Measurements from ENCODE around the gene AGAP1. TPM values are rescaled to one million over a fixed set of nuclear protein-coding genes. Genes with fewer than 3 reads are reported as not detected.
A peak's percentile ranks its signal among the peaks of the same experiment; 100 is the strongest.

The AGAP1 gene
- polyA plus RNA-seq, 1 experiment: 12.4 TPM

DNA sequence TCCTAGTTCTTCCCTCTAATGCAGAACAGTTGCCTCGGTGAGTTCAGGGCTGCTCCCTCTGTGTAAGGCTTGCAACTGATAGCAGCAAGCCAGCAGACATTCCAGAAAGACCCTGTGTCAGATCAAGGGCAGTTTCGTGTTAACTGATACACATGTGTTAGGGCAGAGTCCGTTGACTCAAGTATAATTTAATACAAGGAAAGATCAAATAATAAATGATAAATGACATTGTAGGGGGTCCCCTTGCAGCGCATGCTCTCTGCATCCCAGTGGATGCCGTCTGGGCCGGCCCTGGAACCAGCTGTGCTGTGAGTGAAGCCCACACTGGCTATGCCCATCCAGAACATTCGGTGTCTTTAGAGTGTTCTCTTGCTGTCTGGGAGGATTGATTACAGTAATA lies 180.3 kb downstream of the AGAP1 start:
- Histone ChIP-seq H3K27me3 (ENCODE audit: control insufficient read depth, insufficient read depth, low read length) (no peaks in the 10 kb centered on the region), H3K9me3 (ENCODE audit: control insufficient read depth, insufficient read depth, low read length) (no peaks in the 10 kb centered on the region), H3K4me3 (ENCODE audit: low read depth, low read length) (no peak overlapping the region), H3K27ac (ENCODE audit: low read depth, low read length) (no peak overlapping the region)
- CTCF ChIA-PET: interaction anchor here (0.7 to 8.2 kb wide), 3 partner anchors 72 to 1996 kb away, joined by 3 to 80 read pairs (median 11); no protein-coding TSS in a partner anchor
- DNase-seq (ENCODE audit: low read depth, low spot score): no peak
- POLR2A ChIA-PET: no interaction called here
- TF ChIP-seq, protein P1, sequence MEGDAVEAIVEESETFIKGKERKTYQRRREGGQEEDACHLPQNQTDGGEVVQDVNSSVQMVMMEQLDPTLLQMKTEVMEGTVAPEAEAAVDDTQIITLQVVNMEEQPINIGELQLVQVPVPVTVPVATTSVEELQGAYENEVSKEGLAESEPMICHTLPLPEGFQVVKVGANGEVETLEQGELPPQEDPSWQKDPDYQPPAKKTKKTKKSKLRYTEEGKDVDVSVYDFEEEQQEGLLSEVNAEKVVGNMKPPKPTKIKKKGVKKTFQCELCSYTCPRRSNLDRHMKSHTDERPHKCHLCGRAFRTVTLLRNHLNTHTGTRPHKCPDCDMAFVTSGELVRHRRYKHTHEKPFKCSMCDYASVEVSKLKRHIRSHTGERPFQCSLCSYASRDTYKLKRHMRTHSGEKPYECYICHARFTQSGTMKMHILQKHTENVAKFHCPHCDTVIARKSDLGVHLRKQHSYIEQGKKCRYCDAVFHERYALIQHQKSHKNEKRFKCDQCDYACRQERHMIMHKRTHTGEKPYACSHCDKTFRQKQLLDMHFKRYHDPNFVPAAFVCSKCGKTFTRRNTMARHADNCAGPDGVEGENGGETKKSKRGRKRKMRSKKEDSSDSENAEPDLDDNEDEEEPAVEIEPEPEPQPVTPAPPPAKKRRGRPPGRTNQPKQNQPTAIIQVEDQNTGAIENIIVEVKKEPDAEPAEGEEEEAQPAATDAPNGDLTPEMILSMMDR (IDR thresholded peaks at IDR 0.05; ENCODE audit: low read depth, low read length): no peak

DNA sequence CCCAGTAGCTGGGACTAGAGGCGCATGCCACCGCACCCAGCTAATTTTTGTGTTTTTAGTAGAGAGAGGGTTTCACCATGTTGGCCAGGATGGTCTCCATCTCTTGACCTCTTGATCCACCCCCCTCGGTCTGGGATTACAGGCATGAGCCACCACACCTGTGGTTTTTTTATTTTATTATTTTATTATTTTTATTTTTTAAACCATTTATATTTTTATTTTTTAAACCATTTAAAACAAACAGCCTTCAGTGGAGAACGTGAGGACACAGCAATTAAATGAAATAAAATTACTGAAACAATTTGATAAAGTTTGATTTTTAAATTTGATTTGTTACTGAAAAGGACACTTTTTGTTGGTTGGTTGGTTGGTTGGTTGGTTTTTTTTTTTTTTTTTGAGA lies 181.0 kb downstream of the AGAP1 start:
- Histone ChIP-seq H3K4me3 (ENCODE audit: low read depth, low read length) (no peak overlapping the region), H3K27me3 (ENCODE audit: control insufficient read depth, insufficient read depth, low read length) (no peaks in the 10 kb centered on the region), H3K27ac (ENCODE audit: low read depth, low read length) (no peak overlapping the region), H3K9me3 (ENCODE audit: control insufficient read depth, insufficient read depth, low read length) (no peaks in the 10 kb centered on the region)
- DNase-seq (ENCODE audit: low read depth, low spot score): no peak
- ChIA-PET CTCF (interaction anchor here (2.4 to 8.2 kb wide), 2 partner anchors 72 to 81 kb away, joined by 11 to 80 read pairs; no protein-coding TSS in a partner anchor), POLR2A (no interaction called here)
- TF ChIP-seq, protein P1 (IDR thresholded peaks at IDR 0.05; ENCODE audit: low read depth, low read length): no peak

DNA sequence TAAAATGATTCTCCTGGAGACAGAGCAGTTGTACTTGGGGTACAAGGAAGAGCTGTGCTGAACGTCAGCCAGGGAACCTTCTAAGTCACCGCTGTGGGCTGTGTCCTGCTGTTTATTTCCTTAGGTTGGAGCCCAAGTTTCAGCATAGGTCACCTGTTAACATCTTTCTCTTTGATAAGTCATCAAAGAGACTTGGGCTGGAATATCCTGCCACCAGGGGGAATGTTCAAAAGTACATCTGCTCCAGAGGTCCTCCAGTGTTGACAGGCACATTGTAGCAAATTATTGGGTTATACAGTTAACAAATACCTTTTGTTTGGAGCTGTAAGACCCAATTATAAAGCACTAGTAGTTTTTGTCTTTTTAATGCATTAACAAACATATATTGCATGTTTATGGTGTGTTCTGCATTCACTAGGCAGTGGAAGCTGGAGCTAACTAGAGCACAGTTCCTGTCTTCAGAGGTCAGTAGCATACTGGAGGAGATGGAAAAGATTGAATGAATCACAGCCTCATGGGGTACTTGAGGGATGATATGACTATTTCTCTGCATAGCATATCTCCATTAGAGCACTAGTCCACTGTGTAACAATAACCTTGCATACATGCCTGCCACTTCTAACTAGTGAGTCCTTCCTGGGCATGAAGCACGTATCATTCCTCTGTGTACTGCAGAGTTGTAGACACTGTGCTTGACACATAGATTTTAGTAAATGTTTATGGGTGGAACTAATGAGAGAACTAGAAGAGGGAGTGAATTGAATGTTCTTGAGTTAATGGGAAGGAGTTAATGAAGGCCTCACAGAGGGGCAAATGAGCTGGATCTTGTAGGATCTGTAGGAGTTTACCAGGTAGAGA lies 182.1 kb downstream of the AGAP1 start:
- no peak for DNase-seq (ENCODE audit: low read depth, low spot score)
- Histone ChIP-seq H3K4me3 (ENCODE audit: low read depth, low read length) (no peak overlapping the region), H3K27me3 (ENCODE audit: control insufficient read depth, insufficient read depth, low read length) (no peaks in the 10 kb centered on the region), H3K27ac (ENCODE audit: low read depth, low read length) (no peak overlapping the region), H3K9me3 (ENCODE audit: control insufficient read depth, insufficient read depth, low read length) (no peaks in the 10 kb centered on the region)
- CTCF ChIA-PET: interaction anchor here (0.7 to 2.5 kb wide), 5 partner anchors 20 to 541 kb away, joined by 3 to 22 read pairs (median 3); no protein-coding TSS in a partner anchor
- POLR2A ChIA-PET: no interaction called here
- TF ChIP-seq, protein P1 (IDR thresholded peaks at IDR 0.05; ENCODE audit: low read depth, low read length): peak; percentile 26

DNA sequence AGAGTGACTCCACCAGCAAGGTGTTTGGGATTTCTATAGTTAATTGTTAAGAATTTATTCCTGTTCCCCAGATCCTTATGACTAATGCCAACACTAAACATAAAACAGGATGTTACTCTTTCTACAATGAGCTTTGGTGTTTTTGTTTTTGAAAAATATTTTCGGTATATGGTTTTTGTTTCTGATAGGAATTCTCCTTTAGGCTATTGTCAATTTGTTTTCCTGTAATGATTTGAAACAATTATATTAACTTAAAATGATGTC lies 182.6 kb downstream of the AGAP1 start:
- no peak overlapping the region for H3K4me3 ChIP-seq (ENCODE audit: low read depth, low read length)
- TF ChIP-seq, protein P1 (IDR thresholded peaks at IDR 0.05; ENCODE audit: low read depth, low read length): no peak
- no peak overlapping the region for H3K27ac ChIP-seq (ENCODE audit: low read depth, low read length)
- DNase-seq (ENCODE audit: low read depth, low spot score): no peak
- POLR2A ChIA-PET: no interaction called here
- H3K27me3 ChIP-seq (ENCODE audit: control insufficient read depth, insufficient read depth, low read length): no peaks in the 10 kb centered on the region
- H3K9me3 ChIP-seq (ENCODE audit: control insufficient read depth, insufficient read depth, low read length): no peaks in the 10 kb centered on the region
- CTCF ChIA-PET: interaction anchor here (0.7 to 2.5 kb wide), 6 partner anchors 19 to 542 kb away, joined by 3 to 22 read pairs (median 6); no protein-coding TSS in a partner anchor

DNA sequence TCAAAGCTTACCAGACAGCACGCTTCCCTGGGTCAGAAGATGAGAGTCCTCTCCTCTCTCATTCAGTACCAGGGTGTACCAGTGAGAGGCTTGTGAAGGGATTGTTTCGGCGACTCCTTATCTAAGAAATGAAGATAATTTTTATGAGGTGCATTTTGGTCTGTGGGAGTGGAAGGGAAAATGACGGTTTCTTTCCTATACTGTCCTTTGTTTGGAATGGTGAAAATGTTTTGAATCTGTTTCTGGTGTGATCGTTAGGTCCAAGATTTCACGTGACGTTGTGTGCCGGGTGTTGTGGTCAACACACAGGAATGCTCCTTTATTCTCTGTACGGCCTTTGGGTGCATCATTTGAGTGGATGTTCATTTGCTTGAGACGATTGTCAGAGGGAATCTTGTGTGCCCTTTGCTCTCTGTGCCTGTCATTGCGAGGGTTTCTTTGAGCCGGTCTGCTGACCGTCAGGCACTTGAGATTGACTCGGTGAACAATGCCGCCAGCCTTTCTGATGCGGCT lies 183.5 kb downstream of the AGAP1 start:
- ChIA-PET CTCF (interaction anchor here (1.2 to 2.5 kb wide), 4 partner anchors 69 to 543 kb away, joined by 3 to 22 read pairs (median 15); no protein-coding TSS in a partner anchor), POLR2A (interaction anchor here (0.6 kb wide), 1 partner anchor 205 kb away, joined by 3 read pairs; no protein-coding TSS in a partner anchor)

More for the DNA sequence above, 183.5 kb downstream of the AGAP1 start:
- no peak overlapping the region for H3K27ac ChIP-seq (ENCODE audit: low read depth, low read length)
- H3K9me3 ChIP-seq (ENCODE audit: control insufficient read depth, insufficient read depth, low read length): no peaks in the 10 kb centered on the region
- DNase-seq (ENCODE audit: low read depth, low spot score): no peak
- H3K27me3 ChIP-seq (ENCODE audit: control insufficient read depth, insufficient read depth, low read length): no peaks in the 10 kb centered on the region
- TF ChIP-seq, protein P1 (IDR thresholded peaks at IDR 0.05; ENCODE audit: low read depth, low read length): no peak
- H3K4me3 ChIP-seq (ENCODE audit: low read depth, low read length): no peak overlapping the region

All from AG04450 (cell line).